T-helper 9 cell (primary cell): ENCODE measurements around the gene AMELX.

ENCODE experiments used
- DNase-seq: peaks from one replicate; pipeline ENCODE4 v3.0.0-alpha.2; 2020
- total RNA-seq, 2 donors: gene quantifications; one replicate each; lab custom pipeline; 2026; lab: John Stamatoyannopoulos, UW

Gene AMELX
- total RNA-seq = 0 to 0.07 reads per million in 2 donors

DNA sequence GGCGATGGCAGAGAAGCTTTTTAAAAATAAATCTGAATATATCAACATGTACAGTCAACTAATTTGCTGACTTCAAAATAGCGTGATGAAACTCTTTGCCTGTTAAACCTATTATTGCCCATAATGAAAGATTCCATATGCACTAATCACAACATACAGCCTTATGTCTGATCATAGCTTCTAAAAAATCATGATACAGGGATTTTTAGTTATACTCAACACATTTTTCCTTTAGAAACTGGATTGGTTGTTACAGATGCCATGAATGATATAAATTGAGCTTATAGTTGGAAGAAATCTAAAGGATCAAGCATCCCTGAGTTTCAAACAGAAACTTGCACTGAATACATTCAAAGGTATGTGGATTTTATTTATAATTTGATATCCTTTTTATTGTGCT, at the start of gene AMELX:
Gene AMELX (plus strand): TSS at position 301 of the 400 bp plus-strand sequence. CDS start 1,376 bp downstream, outside the sequence.
- no peak for DNase-seq

GRCh38 chrX:11244636-11245035, 48.6 kb upstream of the AMELX start:
- DNase-seq = no peak

- no peak for DNase-seq
Measured at GRCh38 chrX:11254417-11255109, 38.6 kb upstream of the AMELX start.

DNA sequence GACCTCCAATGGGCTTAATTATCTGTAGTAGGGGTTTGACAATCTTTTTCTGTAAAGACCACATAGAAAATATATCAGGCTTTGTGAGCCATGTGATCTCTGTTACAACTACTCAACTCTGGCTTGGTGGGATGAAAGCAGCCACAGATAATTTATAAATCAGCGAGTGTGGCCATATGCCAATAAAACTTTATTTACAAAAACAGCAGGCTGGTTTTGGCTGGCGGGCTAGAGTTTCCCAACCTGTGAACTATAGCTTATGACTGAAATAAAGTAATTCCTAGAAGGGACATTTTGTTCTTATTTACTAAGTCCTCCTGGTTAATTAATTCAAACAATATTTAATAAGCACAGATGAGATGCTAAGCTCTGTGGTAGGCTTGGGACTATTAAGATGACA, 35.9 kb upstream of the AMELX start:
- no peak for DNase-seq

GRCh38 chrX:11257711-11258110, 35.5 kb upstream of the AMELX start:
- DNase-seq = no peak

DNA sequence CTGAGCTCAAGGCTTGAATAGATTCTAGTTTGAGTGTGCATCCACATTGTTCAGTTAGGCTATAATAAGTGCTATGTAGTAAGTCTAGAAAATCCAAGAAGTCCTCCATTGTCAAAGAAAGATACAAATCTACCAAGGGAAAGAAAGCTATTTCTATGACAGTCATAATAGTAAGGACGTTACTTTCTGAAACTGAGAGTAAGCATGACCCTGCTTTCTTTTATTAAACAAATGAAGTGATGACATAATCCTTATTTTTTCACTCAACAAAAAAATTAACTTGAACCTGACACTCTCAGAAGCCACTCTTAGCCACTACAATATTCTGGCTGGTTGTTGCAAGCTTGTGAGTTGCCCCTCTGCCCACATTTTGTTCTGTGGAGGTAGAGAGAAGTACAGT, 33.8 kb upstream of the AMELX start:
- no peak for DNase-seq

DNA sequence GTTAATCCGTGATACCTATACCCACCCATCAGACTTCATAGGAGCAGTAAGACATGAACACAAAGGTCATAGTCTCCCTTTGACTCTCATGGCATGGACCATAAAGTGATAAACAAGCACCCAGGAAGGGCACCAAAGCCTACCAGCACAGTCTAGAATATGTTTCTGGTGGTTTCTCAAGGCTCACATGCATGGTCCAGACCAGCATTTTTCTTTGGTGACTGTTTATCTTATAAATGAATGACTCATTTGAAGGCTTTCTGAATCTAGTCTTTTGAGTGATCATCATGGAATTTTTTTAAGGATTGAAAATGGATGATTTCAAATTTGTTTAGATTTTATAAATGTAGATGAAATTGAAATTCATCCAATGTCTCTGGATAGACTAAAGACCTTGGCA, 32.0 kb upstream of the AMELX start:
- DNase-seq = no peak

DNA sequence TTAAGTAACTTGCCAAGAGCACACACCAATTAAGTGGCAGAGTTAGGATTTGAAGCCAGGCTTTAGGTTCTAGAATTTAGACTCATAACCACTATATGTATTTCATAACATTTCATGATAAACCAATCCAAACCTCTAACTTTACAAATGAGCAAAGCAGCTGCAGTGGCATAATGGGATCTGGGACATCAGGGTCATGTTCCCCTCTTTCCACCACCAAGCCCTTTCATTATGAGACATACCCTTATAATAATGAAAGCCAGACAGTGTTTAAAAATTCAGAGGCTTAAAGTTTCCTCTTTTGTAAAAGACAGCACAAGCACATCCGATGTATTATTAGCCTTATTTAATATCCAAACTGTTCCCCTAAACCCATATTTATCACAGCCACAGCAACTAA, 28.3 kb upstream of the AMELX start:
- DNase-seq = no peak

GRCh38 chrX:11265352-11265751, 27.9 kb upstream of the AMELX start:
- no peak for DNase-seq

DNA sequence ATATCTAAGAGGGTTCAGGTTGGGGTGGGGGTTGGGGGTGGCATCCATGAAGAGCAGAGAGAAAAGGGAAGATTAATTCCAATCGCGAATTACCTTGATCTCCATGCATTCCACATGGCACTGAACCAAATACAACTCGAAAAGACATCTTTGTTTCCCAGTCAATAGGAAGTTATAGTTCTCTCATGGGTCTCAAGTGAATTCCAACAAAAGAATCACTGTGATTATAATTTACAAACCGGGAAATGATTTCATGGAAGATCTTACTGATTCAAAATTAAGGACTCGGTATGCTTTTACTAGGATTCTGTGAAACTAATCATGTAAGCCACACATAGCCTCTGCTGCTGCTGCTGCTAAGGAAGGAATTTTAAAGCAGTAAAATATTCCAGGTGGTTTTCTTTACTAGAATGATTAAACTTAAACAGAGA, 26.6 kb upstream of the AMELX start:
- no peak for DNase-seq

DNA sequence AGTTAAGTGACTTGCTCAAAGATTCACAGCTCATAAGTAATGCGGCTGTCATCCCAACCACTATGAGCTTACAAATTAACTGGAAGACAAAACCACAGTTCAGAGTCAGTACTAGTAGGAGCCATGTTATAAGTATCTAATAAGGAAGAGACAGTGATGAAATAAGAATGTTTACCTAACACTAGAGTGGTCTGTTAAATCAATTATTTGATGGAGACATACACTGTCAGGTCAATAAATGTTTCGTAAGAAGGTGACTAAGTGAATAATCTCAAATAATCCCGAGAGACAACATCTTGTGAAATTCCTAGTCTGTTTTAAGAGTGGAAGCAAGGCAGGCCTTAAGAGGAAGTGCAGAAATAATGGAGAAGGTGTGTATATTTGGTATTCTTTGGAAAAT, 25.8 kb upstream of the AMELX start:
- DNase-seq = no peak

- DNase-seq = no peak
Measured at GRCh38 chrX:11269006-11269405, 24.2 kb upstream of the AMELX start.

- DNase-seq = no peak
Measured at GRCh38 chrX:11269996-11270395, 23.2 kb upstream of the AMELX start.

DNA sequence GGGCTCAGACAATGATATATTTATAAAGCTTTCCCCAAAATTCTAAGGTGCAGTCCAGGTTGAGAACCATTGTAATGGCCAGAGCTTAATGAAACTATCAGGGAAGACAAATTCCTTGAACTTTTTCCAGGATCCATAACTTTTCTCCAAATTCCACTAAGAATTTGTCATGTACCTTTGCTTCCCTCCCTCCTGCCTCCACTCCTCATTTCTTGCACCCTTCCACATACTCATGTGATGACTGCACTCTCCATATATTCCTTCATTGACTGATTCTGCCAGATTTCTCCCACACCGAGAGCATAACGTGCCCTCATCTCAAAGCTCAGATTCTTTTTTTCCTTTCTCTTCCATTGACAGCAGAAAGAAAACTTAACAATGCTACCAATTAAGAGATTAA, 20.9 kb upstream of the AMELX start:
- DNase-seq = no peak

DNA sequence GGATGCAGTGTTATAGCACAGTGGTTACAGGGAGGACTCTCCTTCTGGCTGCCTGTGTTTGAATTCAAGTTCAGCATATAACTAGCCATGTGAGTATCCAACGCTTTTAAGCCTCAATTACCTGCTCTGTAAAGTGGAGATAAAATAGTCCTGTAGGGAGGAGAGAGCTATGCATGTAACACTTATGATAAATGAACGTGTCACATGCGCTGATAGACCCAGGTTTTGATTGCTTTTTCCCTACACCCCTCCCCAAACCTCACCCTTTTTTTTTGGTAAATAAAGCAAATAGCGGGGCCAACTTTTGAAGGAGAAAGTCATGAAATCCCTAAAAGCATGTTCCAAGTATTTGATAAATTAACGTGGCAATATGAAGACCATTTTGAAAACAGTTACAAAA, 20.4 kb upstream of the AMELX start:
- DNase-seq = no peak

DNA sequence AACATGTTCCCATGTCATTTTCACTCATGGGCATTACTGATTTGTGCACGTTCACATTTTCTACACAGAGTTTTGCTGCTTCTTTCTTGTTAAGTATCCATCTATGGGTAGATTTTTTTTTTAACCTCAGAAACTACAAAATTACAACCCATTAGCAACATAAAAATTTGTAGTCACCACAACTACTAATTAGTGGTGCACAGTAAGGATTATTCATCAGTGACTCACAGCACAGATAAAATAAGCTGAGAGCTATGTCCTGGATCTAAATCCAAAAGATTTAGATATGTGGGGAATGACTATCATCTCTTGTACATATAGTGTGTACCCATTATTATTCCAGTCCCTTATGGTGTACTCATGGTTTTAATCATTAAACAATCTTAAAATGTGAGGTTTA, 19.7 kb upstream of the AMELX start:
- no peak for DNase-seq

DNA sequence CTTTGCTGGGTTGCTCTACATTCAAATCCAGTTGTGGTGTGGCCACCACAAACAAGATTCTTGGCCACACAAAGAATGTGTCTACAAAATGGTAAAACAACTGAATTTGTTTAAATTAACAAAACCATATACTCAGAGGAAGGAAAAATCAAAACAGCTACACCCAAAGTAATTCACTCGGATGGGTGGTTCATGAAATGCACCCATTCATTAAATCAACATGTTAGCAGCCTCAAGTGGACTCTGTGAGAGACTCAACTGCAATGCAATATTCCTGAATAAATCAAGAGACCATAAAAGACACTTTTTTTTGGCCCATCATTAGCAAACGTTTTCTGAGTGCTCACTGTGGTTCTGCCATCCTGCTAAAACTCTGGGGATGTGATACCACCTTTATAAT, 11.2 kb upstream of the AMELX start:
- no peak for DNase-seq

DNA sequence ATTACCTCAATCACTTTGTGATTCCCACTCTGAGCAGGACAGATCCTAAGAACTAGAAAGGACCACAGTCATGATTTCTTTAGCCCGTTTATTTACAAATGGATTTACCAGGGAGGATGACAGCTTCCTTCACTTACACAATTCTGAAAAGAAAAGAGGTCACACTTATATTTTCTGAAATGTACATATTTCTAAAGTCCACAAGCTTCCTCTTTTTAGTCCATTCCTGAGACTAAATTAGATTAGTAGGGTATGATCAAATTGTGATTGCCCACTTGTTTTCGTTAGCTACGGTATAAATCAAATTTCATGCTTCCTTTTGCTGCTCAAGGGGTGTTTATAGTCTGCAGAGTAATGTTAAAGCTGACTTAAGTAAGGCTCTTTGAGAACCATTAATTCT, 7.6 kb upstream of the AMELX start:
- no peak for DNase-seq

DNA sequence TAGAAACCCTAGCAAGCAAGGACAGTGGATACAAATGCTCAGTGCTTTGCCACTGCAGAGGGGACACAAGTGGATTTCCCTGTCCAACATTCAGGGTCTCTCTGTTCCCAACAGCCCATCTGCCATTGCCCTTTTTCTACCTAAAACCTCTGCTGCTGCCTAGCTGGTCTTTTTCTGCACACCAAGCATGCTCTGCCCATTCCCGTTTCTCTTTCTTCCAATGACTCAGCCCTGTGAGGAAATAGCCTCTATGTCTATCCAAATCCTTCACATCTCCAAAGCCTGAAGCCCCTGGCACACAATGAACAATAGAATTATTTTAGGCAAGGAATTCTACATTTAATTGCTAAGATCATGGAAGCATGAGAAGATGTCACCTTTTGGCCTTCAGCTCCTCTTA, 5.7 kb upstream of the AMELX start:
- no peak for DNase-seq

DNA sequence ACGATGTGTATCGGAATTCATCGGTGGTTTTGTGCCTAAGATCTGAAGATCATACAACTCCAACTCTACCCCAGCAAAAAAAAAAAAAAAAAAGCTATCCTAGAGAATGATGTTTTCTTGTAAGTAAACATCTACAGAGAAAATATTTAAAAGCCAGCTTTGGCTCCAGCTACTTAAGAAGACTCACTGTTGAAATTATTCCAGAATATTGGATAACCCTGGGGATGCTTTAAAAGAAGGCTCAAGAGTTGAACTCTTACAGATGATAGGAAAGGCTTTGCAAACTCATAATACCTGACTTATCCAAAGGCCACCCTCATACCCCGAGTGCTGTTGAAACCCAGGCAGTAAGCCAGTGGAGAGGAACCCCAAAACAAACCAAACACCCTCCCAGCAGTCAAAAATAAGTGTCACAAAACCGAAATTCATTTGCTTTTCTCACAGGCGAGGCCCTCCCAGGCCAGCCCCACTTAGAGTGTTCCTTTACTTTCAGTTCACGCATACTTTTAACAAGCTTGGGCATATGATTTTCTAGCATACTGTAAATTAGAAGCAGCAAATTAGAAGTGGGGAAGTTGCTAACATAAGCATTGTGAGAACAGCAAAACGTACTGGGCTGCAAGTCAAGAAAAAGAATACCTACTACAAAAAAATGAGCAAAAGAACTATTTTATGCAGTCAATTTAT, 2.7 kb upstream of the AMELX start:
- no peak for DNase-seq

DNA sequence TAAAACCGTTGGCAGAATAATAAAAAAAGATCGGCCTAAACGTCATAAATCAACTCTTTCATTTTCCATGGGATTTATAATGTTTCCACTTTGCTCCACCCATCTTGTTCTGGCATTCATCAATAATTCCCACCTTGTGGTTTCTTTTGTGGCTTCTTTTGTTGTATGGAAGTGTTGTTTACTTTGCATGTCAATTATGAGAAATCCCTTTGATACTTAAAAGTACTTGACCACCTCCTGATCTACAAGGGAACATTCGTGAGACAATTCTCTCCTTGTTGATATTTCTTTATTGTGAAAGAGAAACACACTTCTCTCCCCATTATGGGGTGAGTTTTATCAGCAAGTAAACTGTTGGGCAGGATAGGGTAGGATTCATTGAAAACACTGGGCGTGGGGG, 2.8 kb downstream of the AMELX start:
- DNase-seq = no peak

DNA sequence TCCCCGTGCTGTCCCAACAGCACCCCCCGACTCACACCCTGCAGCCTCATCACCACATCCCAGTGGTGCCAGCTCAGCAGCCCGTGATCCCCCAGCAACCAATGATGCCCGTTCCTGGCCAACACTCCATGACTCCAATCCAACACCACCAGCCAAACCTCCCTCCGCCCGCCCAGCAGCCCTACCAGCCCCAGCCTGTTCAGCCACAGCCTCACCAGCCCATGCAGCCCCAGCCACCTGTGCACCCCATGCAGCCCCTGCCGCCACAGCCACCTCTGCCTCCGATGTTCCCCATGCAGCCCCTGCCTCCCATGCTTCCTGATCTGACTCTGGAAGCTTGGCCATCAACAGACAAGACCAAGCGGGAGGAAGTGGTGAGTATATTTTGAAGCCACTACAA, 5.4 kb downstream of the AMELX start:
- no peak for DNase-seq

GRCh38 chrX:11304829-11305228, 11.6 kb downstream of the AMELX start:
- no peak for DNase-seq

- DNase-seq = no peak
Measured at GRCh38 chrX:11305641-11306040, 12.4 kb downstream of the AMELX start.

DNA sequence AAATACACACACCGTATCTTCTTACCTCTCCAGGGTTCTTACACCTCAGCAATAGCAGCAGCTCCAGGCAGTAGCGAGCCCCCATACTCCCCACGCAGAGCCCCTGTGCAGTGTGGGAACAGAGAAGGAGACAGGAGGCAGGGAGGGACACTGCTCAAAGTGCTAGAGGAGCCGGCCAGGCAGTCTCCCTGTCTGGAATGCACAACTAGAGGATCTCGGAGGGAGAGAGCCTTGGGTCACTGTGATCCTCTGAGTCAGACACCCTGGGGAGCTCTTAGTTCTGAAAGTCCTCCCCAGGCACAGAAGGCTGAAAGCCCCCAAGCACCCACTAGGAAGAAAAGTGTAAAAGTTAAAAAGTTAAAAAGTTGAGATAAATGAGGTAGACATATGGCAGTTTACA, 16.0 kb downstream of the AMELX start:
- no peak for DNase-seq
